K562 (cell line): ENCODE data around the gene TMEM184A. TPM values are rescaled to one million over a fixed set of nuclear protein-coding genes. Genes with fewer than 3 reads are reported as not detected.

Source experiments
- BACH1 ChIP-seq: fragments of 200-800 bp; sonication (Bioruptor generic); IDR thresholded peaks from 2 replicates; pipeline ENCODE4 v1.6.1; 2016; ENCODE audit warnings: missing genetic modification characterization, missing compliant biosample characterization
- C11orf30 ChIP-seq: fragments of 450-650 bp; IDR thresholded peaks from 2 replicates; pipeline ENCODE4 v1.6.1; 2016; ENCODE audit warnings: low read depth, mild to moderate bottlenecking
- FOSL1 ChIP-seq: fragments of 200-800 bp; sonication (Bioruptor generic); conservative IDR thresholded peaks from 2 replicates; pipeline ENCODE4 v1.6.1; 2016; ENCODE audit warnings: missing genetic modification characterization, missing compliant biosample characterization
- FOXJ2 ChIP-seq: fragments of 200-800 bp; sonication (Bioruptor generic); IDR thresholded peaks from 2 replicates; pipeline ENCODE4 v1.6.1; 2016; ENCODE audit warnings: missing genetic modification characterization, missing compliant biosample characterization
- IRF2 ChIP-seq: sonication (generic); formaldehyde crosslinking; IDR thresholded peaks from 2 replicates; pipeline ENCODE4 v1.8.1; 2022; ENCODE audit warnings: mild to moderate bottlenecking, missing genetic modification reagents
- RB1 ChIP-seq: fragments of 450-650 bp; IDR thresholded peaks from 2 replicates; pipeline ENCODE4 v1.6.1; 2017; ENCODE audit warnings: low read depth, mild to moderate bottlenecking
- RFX1 ChIP-seq: fragments of 450-650 bp; IDR thresholded peaks from 2 replicates; pipeline ENCODE4 v1.6.1; 2016; ENCODE audit warnings: mild to moderate bottlenecking, moderate library complexity
- VEZF1 ChIP-seq: fragments of 200-800 bp; sonication (Bioruptor generic); IDR thresholded peaks from 2 replicates; pipeline ENCODE4 v1.6.1; 2017; ENCODE audit warnings: missing genetic modification characterization, missing compliant biosample characterization
- ZBTB33 ChIP-seq: sonication (generic); formaldehyde crosslinking; IDR thresholded peaks from 2 replicates; pipeline ENCODE4 v1.8.1; 2023; ENCODE audit warnings: mild to moderate bottlenecking, missing genetic modification reagents
- ZNF41 ChIP-seq: fragments of 250-450 bp; sonication (Bioruptor Pico); conservative IDR thresholded peaks from 2 replicates; pipeline ENCODE4 v1.4.0; 2020; ENCODE audit warnings: mild to moderate bottlenecking
- ZNF717 ChIP-seq: fragments of 250-450 bp; sonication (Bioruptor Pico); IDR thresholded peaks from 2 replicates; pipeline ENCODE4 v1.5.0; 2021
- ZNF75A ChIP-seq: fragments of 450-650 bp; formaldehyde crosslinking; IDR thresholded peaks from 2 replicates; pipeline ENCODE4 v1.4.0; 2020; ENCODE audit warnings: mild to moderate bottlenecking
- ZNF785 ChIP-seq: fragments of 250-450 bp; sonication (Bioruptor Pico); IDR thresholded peaks from 2 replicates; pipeline ENCODE4 v1.4.0; 2020; ENCODE audit warnings: mild to moderate bottlenecking
- polyA plus RNA-seq, 8 experiments: library from polyadenylated mRNA; depleted of rRNA in 4 of 8; stranded (reverse) in 5 of 8; unstranded in 3 of 8; fragments of >200 nt; fragmentation: Nextera tagmentation in 2 of 8; fragmentation: Illumina TruSeq in 1 of 8; extraction: Ambion mirVana in 2 of 8; extraction: Trizol in 1 of 8; gene quantifications; 2 replicates each; pipeline versions ENCODE4 v1.2.1 to v1.2.3, GENCODE V29; 2011 to 2014; ENCODE audit warnings: inconsistent platforms in 1 of 8, missing spikeins in 1 of 8
- total RNA-seq, 7 experiments: library from RNA; depleted of rRNA in 6 of 7; stranded (reverse); fragments of >200 nt in 6 of 7; fragmentation: Illumina TruSeq in 2 of 7; extraction: Trizol in 2 of 7; gene quantifications; 2 replicates each; pipeline versions ENCODE4 v1.2.1 to v1.2.3, GENCODE V29; 2011 to 2021; ENCODE audit warnings: low replicate concordance in 1 of 7
- TF ChIP-seq, protein P1 (sequence below): sonication (generic); formaldehyde crosslinking; IDR thresholded peaks from 2 replicates; pipeline ENCODE4 v1.8.0; 2023; ENCODE audit warnings: missing genetic modification reagents, mild to moderate bottlenecking, borderline replicate concordance
- TF ChIP-seq, protein P2 (sequence below), 2 experiments: fragments of 450-650 bp; IDR thresholded peaks; 2 replicates each; pipeline ENCODE4 v1.6.1; 2018; ENCODE audit warnings: mild to moderate bottlenecking in 2 of 2, low read depth in 1 of 2; ENCODE audit not compliant: partially characterized antibody in 2 of 2

TMEM184A gene
- total and polyA plus RNA-seq, 9 of the 15 experiments (the other 6 are each of a cell fraction or from before 2014, with no cell fraction given) = 0.10 to 0.18 (median 0.11) TPM; not detected in 6

DNA sequence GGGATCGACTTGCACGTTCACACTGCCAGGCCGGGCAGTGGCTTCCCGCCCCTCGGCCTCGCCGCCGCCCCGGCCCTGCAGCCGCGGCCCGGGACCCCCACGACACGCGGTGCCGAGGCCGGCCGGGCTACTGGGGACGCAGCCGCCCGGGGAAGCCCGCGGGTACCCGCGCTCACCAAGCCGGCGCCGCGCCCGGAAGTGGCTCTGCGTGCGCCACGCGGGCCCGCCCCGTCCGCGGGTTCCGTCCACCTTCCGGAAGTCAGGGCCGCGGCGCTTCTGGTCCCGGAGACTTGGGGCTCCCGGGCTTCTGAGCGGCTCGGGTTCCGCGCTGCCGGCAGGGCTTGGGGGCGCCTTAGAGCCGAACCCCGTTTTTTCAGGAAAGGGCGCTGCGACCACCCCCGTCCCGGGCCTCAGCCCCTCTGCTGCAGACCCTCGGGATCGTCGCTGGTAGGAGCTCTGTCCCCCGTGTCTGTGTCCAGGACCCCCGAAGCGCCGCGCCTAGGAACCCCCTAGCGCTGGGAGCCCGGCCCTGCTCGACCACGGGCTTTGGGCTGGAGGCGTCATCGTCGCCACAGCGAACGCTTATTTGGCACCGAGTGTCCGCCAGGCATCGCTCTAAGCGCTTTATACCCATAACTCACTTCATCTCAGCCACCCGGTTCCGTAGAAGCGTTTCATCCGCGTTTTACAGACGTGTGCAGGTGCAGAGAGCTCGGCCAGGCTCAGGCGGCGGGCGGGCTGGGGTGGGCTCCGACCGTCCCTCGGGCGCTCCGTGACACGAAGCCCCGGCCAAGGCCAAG, 14.0 kb upstream of the TMEM184A start, which contains the start of gene PSMG3 (continued):
- TF ChIP-seq IRF2 (CRISPR knock-in tag) (no peak), FOXJ2 (tag) (no peak), ZNF41 (no peak), RFX1 (no peak), BACH1 (tag) (no peak), ZNF75A (CRISPR knock-in tag) (no peak), ZNF717 (no peak), ZNF785 (CRISPR knock-in tag) (no peak), VEZF1 (CRISPR knock-in tag) (peak; percentile 51), FOSL1 (tag) (peak; percentile 44; the same call in 1 of the 2 replicates), C11orf30 (peak; percentile 89), RB1 (peak; percentile 91), ZBTB33 (CRISPR knock-in tag) (peak; percentile 75)
- TF ChIP-seq, protein P1, sequence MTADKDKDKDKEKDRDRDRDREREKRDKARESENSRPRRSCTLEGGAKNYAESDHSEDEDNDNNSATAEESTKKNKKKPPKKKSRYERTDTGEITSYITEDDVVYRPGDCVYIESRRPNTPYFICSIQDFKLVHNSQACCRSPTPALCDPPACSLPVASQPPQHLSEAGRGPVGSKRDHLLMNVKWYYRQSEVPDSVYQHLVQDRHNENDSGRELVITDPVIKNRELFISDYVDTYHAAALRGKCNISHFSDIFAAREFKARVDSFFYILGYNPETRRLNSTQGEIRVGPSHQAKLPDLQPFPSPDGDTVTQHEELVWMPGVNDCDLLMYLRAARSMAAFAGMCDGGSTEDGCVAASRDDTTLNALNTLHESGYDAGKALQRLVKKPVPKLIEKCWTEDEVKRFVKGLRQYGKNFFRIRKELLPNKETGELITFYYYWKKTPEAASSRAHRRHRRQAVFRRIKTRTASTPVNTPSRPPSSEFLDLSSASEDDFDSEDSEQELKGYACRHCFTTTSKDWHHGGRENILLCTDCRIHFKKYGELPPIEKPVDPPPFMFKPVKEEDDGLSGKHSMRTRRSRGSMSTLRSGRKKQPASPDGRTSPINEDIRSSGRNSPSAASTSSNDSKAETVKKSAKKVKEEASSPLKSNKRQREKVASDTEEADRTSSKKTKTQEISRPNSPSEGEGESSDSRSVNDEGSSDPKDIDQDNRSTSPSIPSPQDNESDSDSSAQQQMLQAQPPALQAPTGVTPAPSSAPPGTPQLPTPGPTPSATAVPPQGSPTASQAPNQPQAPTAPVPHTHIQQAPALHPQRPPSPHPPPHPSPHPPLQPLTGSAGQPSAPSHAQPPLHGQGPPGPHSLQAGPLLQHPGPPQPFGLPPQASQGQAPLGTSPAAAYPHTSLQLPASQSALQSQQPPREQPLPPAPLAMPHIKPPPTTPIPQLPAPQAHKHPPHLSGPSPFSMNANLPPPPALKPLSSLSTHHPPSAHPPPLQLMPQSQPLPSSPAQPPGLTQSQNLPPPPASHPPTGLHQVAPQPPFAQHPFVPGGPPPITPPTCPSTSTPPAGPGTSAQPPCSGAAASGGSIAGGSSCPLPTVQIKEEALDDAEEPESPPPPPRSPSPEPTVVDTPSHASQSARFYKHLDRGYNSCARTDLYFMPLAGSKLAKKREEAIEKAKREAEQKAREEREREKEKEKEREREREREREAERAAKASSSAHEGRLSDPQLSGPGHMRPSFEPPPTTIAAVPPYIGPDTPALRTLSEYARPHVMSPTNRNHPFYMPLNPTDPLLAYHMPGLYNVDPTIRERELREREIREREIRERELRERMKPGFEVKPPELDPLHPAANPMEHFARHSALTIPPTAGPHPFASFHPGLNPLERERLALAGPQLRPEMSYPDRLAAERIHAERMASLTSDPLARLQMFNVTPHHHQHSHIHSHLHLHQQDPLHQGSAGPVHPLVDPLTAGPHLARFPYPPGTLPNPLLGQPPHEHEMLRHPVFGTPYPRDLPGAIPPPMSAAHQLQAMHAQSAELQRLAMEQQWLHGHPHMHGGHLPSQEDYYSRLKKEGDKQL (CRISPR knock-in tag) = no peak
- TF ChIP-seq, protein P2, sequence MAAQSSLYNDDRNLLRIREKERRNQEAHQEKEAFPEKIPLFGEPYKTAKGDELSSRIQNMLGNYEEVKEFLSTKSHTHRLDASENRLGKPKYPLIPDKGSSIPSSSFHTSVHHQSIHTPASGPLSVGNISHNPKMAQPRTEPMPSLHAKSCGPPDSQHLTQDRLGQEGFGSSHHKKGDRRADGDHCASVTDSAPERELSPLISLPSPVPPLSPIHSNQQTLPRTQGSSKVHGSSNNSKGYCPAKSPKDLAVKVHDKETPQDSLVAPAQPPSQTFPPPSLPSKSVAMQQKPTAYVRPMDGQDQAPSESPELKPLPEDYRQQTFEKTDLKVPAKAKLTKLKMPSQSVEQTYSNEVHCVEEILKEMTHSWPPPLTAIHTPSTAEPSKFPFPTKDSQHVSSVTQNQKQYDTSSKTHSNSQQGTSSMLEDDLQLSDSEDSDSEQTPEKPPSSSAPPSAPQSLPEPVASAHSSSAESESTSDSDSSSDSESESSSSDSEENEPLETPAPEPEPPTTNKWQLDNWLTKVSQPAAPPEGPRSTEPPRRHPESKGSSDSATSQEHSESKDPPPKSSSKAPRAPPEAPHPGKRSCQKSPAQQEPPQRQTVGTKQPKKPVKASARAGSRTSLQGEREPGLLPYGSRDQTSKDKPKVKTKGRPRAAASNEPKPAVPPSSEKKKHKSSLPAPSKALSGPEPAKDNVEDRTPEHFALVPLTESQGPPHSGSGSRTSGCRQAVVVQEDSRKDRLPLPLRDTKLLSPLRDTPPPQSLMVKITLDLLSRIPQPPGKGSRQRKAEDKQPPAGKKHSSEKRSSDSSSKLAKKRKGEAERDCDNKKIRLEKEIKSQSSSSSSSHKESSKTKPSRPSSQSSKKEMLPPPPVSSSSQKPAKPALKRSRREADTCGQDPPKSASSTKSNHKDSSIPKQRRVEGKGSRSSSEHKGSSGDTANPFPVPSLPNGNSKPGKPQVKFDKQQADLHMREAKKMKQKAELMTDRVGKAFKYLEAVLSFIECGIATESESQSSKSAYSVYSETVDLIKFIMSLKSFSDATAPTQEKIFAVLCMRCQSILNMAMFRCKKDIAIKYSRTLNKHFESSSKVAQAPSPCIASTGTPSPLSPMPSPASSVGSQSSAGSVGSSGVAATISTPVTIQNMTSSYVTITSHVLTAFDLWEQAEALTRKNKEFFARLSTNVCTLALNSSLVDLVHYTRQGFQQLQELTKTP (IDR thresholded peaks at IDR 0.05; ENCODE audit: low read depth in 1 of 2, partially characterized antibody in 2 of 2) = no peak
